ENCODE results near the gene ITSN1.

GRCh38 chr21:33825419-33825818 is 183.1 kb downstream of the ITSN1 start:
- no peak for TF ChIP-seq ZBTB21 (CRISPR knock-in tag; IDR thresholded peaks at IDR 0.05)
- TF ChIP-seq ZNF275 (CRISPR knock-in tag; IDR thresholded peaks at IDR 0.05; ENCODE audit: borderline replicate concordance), result no peak
- TF ChIP-seq ZSCAN30 (CRISPR knock-in tag; IDR thresholded peaks at IDR 0.05), result no peak
- TF ChIP-seq YY1 (IDR thresholded peaks at IDR 0.05; ENCODE audit: insufficient read depth, insufficient replicate concordance, low read depth, low read length), result no peak
- no peak for TF ChIP-seq ELF4 (CRISPR knock-in tag; IDR thresholded peaks at IDR 0.05; ENCODE audit: borderline replicate concordance)
- TF ChIP-seq MED1 (CRISPR knock-in tag; IDR thresholded peaks at IDR 0.05), result no peak
- no peak for TF ChIP-seq NFYB (CRISPR knock-in tag; IDR thresholded peaks at IDR 0.05)
- TF ChIP-seq CTCF (CRISPR knock-in tag; IDR thresholded peaks at IDR 0.05), result no peak
- TF ChIP-seq CENPX (CRISPR knock-in tag; IDR thresholded peaks at IDR 0.05), result no peak
